Aorta (tissue), 5 donors: ENCODE results near the gene RPTOR. TPM values are rescaled to one million over a fixed set of nuclear protein-coding genes. Genes with fewer than 3 reads are reported as not detected.

Experiments used
- ATAC-seq: fragments of 200-7000 bp; cut with Tn5 transposase; one replicate; pipeline ENCODE4 v1.9.1; 2022; ENCODE audit warnings: moderate library complexity; ENCODE audit not compliant: low FRiP score
- DNase-seq, 2 donors: peaks; one replicate each; pipeline ENCODE4 v3.0.0-alpha.2; 2020
- H3K27ac ChIP-seq, 2 donors: one replicate each; pipeline ENCODE4 v1.5.1; 2013; ENCODE audit warnings: low read length in 2 of 2, mild to moderate bottlenecking in 2 of 2, moderate library complexity in 2 of 2, control low read depth in 1 of 2, inconsistent platforms in 1 of 2, low read depth in 1 of 2
- H3K27me3 ChIP-seq, 2 donors: one replicate each; pipeline ENCODE4 v1.6.1; 2013; ENCODE audit warnings: control low read depth in 1 of 2, low read length in 1 of 2, mild to moderate bottlenecking in 1 of 2, moderate library complexity in 1 of 2; ENCODE audit not compliant: insufficient read depth in 2 of 2, control insufficient read depth in 1 of 2
- H3K36me3 ChIP-seq, 2 donors: one replicate each; pipeline ENCODE4 v1.6.1; 2013; ENCODE audit warnings: control low read depth in 1 of 2, low read length in 1 of 2, mild to moderate bottlenecking in 1 of 2; ENCODE audit not compliant: insufficient read depth in 2 of 2, control insufficient read depth in 1 of 2
- H3K4me1 ChIP-seq, 2 donors: one replicate each; pipeline ENCODE4 v1.6.1; 2013; ENCODE audit warnings: low read length in 2 of 2, control low read depth in 1 of 2, mild to moderate bottlenecking in 1 of 2, moderate library complexity in 1 of 2; ENCODE audit not compliant: insufficient read depth in 2 of 2, control insufficient read depth in 1 of 2
- H3K4me3 ChIP-seq, 2 donors: one replicate each; pipeline ENCODE4 v1.5.1; 2013; ENCODE audit warnings: low read length in 2 of 2, control low read depth in 1 of 2, mild to moderate bottlenecking in 1 of 2
- H3K9me3 ChIP-seq: one replicate; pipeline ENCODE4 v1.6.1; 2013; ENCODE audit warnings: mild to moderate bottlenecking, low read length; ENCODE audit not compliant: control insufficient read depth
- WGBS, 2 donors: extraction: QIAGEN DNeasy Blood & Tissue Kit; methylation state at CpG; one replicate each; pipeline ENCODE4 v1.1.7; 2013; 5-methylcytosine and 5-hydroxymethylcytosine counted together
- intact Hi-C, 2 donors: fragments of 100-400 bp; cut with DNase I; formaldehyde crosslinking; loops; one replicate each; pipeline versions ENCODE4 v1.14.2 to v1.15.0; 2022
- polyA plus RNA-seq, 2 donors: library from polyadenylated mRNA; stranded (reverse); fragments of 200-250 nt; gene quantifications; one replicate each; pipeline ENCODE4 v1.2.3, GENCODE V29; 2013
- total RNA-seq, 2 donors: library from RNA; stranded (reverse); fragmentation: NEBNext Ultra II Directional; extraction: Animal tissue kit (Norgen Biotek cat#: 25700); gene quantifications; one replicate each; pipeline ENCODE4 v1.2.1, GENCODE V29; 2021
- donor health status: healthy with polysubstance abuse.
- donor health status: Bipolar disorder and iron deficiency.
- donor health status: DM: no; HTN: no; CAD: no.
- donor health status: DM: no; HTN: no; CAD: no.
- donor health status: DM: yes; HTN: yes; CAD: no.

RPTOR gene
- total and polyA plus RNA-seq, 4 donors = 2.1 to 31.4 (median 18.6) TPM

GRCh38 chr17:80511222-80512180 lies 33.1 kb upstream of the RPTOR start:
- intact Hi-C loops = no loop called here
- H3K4me1 ChIP-seq = no peaks in the 10 kb centered on the region
- ATAC-seq (no peak), DNase-seq (no peak)
- H3K4me3 ChIP-seq = no peak overlapping the region
- WGBS, 2 donors = 64 to 66% methylated on average over 18 of the region's 18 CpGs
- no peaks in the 10 kb centered on the region for H3K27me3 ChIP-seq
- no peaks in the 10 kb centered on the region for H3K9me3 ChIP-seq
- H3K36me3 ChIP-seq = no peaks in the 10 kb centered on the region
- H3K27ac ChIP-seq = no peak overlapping the region

DNA sequence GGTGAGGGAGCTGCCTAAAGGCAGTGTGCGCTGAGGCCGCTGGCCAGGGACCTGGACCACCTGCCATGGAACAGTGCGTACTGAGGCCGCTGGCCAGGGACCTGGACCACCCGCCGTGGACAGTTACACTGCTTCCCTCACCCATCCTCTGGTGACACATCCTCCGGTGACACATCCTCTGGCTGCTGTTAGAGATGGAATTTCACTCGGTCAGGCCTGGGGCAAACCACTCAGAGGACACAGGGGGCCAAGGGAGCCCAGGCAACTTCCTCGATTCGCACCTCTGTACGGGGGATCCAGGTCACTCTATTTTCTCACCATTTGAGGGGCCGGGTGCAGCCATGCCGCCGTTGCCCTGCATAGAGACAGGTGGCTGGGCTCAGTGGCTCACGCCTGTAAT lies 32.4 kb upstream of the RPTOR start:
- DNase-seq (no peak), ATAC-seq (no peak)
- Histone ChIP-seq H3K4me1 (no peaks in the 10 kb centered on the region), H3K4me3 (no peak overlapping the region), H3K27ac (no peak overlapping the region), H3K9me3 (no peaks in the 10 kb centered on the region), H3K36me3 (no peaks in the 10 kb centered on the region), H3K27me3 (no peaks in the 10 kb centered on the region)
- 90 to 93% methylated on average over 15 of the region's 15 CpGs for WGBS, 2 donors
- intact Hi-C loops = no loop called here

GRCh38 chr17:80513201-80513600 lies 31.4 kb upstream of the RPTOR start:
- no peaks in the 10 kb centered on the region for H3K9me3 ChIP-seq
- no peak for ATAC-seq
- H3K27ac ChIP-seq = no peak overlapping the region
- 95 to 96% methylated on average over 16 of the region's 16 CpGs for WGBS, 2 donors
- no peaks in the 10 kb centered on the region for H3K36me3 ChIP-seq
- H3K4me3 ChIP-seq = no peak overlapping the region
- no peaks in the 10 kb centered on the region for H3K4me1 ChIP-seq
- intact Hi-C loops = no loop called here
- no peak for DNase-seq
- H3K27me3 ChIP-seq = no peaks in the 10 kb centered on the region

DNA sequence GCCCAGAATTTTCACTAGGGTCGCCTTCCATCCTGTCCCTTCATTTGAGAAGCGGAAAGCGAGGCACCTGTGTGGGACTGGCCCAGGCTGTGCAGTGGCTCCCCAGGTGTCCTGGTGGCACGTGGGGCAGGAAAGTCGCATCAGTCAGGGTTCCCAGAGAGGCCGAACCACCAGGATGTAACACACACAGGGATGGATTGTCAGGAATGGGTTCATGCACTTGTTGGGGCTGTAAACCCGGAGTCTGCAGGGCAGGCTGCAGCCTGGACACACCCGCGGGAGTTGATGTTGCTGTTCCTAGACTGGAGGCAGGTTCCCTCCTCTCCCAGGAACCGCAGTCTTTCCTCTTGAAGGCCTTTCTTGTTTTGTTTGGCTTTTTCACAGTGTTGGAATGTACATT lies 30.7 kb upstream of the RPTOR start:
- 31 to 32% methylated on average over 10 of the region's 10 CpGs for WGBS, 2 donors
- no peak for ATAC-seq
- Histone ChIP-seq H3K36me3 (no peaks in the 10 kb centered on the region), H3K9me3 (no peaks in the 10 kb centered on the region), H3K27me3 (no peaks in the 10 kb centered on the region), H3K4me3 (no peak overlapping the region), H3K4me1 (no peaks in the 10 kb centered on the region), H3K27ac (no peak overlapping the region)
- DNase-seq = no peak
- intact Hi-C loops = no loop called here

- Histone ChIP-seq H3K27ac (no peak overlapping the region), H3K27me3 (no peaks in the 10 kb centered on the region), H3K9me3 (no peaks in the 10 kb centered on the region), H3K4me3 (no peak overlapping the region), H3K4me1 (no peaks in the 10 kb centered on the region), H3K36me3 (no peaks in the 10 kb centered on the region)
- intact Hi-C loops = no loop called here
- 81 to 82% methylated on average over 17 of the region's 17 CpGs for WGBS, 2 donors
- ATAC-seq (no peak), DNase-seq (no peak)
Observed at GRCh38 chr17:80516171-80516932, 28.3 kb upstream of the RPTOR start.

- no peaks in the 10 kb centered on the region for H3K27me3 ChIP-seq
- H3K27ac ChIP-seq = no peak overlapping the region
- 88 to 92% methylated on average over 3 of the region's 3 CpGs for WGBS, 2 donors
- H3K36me3 ChIP-seq = no peaks in the 10 kb centered on the region
- H3K4me3 ChIP-seq = no peak overlapping the region
- no peaks in the 10 kb centered on the region for H3K4me1 ChIP-seq
- intact Hi-C loops = no loop called here
- no peak for DNase-seq
- ATAC-seq = no peak
- H3K9me3 ChIP-seq = no peaks in the 10 kb centered on the region
Observed at GRCh38 chr17:80517641-80518040, 27.0 kb upstream of the RPTOR start.

DNA sequence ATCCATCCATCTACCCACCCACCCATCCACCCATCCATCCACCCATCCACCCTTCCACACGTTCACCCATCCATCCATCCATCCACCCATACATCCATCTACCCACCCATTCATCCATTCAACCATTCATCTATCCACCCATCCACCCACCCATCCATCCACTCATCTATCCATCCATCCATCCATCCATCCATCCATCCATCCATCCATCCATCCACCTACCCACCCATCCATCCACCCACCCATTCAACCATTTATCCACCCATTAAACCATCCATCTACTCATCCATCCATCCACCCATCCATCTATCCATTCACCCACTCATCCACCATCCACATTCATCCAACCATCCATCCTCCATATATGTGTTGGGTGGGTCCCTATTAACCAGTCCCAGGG lies 26.2 kb upstream of the RPTOR start:
- Histone ChIP-seq H3K36me3 (no peaks in the 10 kb centered on the region), H3K9me3 (no peaks in the 10 kb centered on the region), H3K4me1 (no peaks in the 10 kb centered on the region), H3K27me3 (no peaks in the 10 kb centered on the region), H3K4me3 (no peak overlapping the region), H3K27ac (no peak overlapping the region)
- no peak for DNase-seq
- 63 to 72% methylated on average over 1 of the region's 1 CpG for WGBS, 2 donors
- ATAC-seq = no peak
- intact Hi-C loops = no loop called here

DNA sequence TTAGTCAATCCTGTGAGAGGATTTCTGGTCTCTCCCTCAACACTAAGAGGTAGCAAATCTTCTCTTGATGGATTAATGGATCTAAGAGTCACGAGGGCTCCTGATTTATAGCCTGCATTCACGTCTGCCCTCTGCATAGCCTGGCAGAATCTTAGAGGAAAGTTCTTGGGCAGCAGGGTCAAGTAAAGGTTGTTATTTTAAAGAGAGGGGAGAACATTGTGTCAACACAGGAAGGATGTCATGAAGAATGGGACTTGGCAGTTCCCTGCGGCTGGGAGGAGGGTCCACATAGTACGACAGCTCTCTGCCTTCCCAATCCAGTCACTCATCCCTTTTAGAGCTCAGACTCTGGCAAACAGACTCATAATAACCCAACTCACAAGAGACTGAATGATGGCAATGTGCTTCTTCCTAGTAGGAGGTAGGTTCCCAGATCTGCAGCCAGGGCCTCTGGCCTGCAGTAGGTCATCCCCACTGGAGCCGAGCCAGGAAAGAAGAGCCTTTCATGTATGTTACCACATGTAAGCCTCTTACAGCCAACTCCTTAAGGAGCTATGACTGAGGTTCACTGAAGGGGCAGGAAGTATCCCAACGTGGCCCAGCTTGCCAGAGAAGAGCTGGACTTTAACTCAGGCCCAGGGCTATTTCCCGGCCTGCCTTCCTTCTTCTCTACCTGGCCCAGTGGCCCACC lies 25.4 kb upstream of the RPTOR start:
- Histone ChIP-seq H3K36me3 (no peaks in the 10 kb centered on the region), H3K27me3 (no peaks in the 10 kb centered on the region), H3K27ac (no peak overlapping the region), H3K4me1 (no peaks in the 10 kb centered on the region), H3K4me3 (no peak overlapping the region), H3K9me3 (no peaks in the 10 kb centered on the region)
- 29 to 30% methylated on average over 7 of the region's 7 CpGs for WGBS, 2 donors
- intact Hi-C loops = no loop called here
- ATAC-seq = no peak
- no peak for DNase-seq
